HepG2 (cell line): Measurements from ENCODE around the gene ZBTB21. TPM values are rescaled to one million over a fixed set of nuclear protein-coding genes. Genes with fewer than 3 reads are reported as not detected.

Experiments
- ARID2 ChIP-seq: sonication (generic); formaldehyde crosslinking; IDR thresholded peaks from 2 replicates; pipeline ENCODE4 v1.8.1; 2022; ENCODE audit warnings: mild to moderate bottlenecking, missing genetic modification reagents, borderline replicate concordance
- HOXA7 ChIP-seq: sonication (generic); formaldehyde crosslinking; IDR thresholded peaks from 2 replicates; pipeline ENCODE4 v1.8.1; 2022; ENCODE audit warnings: mild to moderate bottlenecking, missing genetic modification reagents, moderate library complexity
- NFKB2 ChIP-seq: sonication (generic); formaldehyde crosslinking; IDR thresholded peaks from 2 replicates; pipeline ENCODE4 v1.4.0; 2020; ENCODE audit warnings: missing genetic modification reagents, borderline replicate concordance
- ZBTB40 ChIP-seq, 2 experiments: fragments of 450-650 bp in 1 of 2; sonication (generic) in 1 of 2; formaldehyde crosslinking in 1 of 2; IDR thresholded peaks; 2 replicates each; pipeline versions ENCODE4 v1.6.1 to v1.8.0; 2016 to 2022; ENCODE audit warnings: antibody characterized with exemption in 1 of 2, mild to moderate bottlenecking in 1 of 2, missing genetic modification reagents in 1 of 2
- polyA plus RNA-seq, 8 experiments: library from polyadenylated mRNA; depleted of rRNA in 3 of 8; stranded (reverse) in 7 of 8; unstranded in 1 of 8; fragments of >200 nt; fragmentation: Illumina TruSeq in 4 of 8; extraction: Trizol in 4 of 8; gene quantifications; 2 replicates each; pipeline versions ENCODE4 v1.2.1 to v1.2.3, GENCODE V29; 2011 to 2016; ENCODE audit warnings: low read depth in 4 of 8, missing spikeins in 1 of 8, mixed read lengths in 1 of 8; ENCODE audit not compliant: insufficient read depth in 1 of 8
- total RNA-seq, 5 experiments: library from RNA; depleted of rRNA; stranded (reverse); fragments of >200 nt; fragmentation: Illumina TruSeq; extraction: Trizol; gene quantifications; 2 replicates each; pipeline ENCODE4 v1.2.3, GENCODE V29; 2016; ENCODE audit warnings: low read depth in 1 of 5
- TF ChIP-seq, protein P1 (sequence below): sonication (generic); formaldehyde crosslinking; IDR thresholded peaks from 2 replicates; pipeline ENCODE4 v1.4.0; 2020; ENCODE audit warnings: missing genetic modification reagents

ZBTB21 gene
- total and polyA plus RNA-seq, 2 of the 13 experiments (the other 11 are each of a cell fraction or from before 2014, with no cell fraction given), result 4.5 to 6.1 TPM

DNA sequence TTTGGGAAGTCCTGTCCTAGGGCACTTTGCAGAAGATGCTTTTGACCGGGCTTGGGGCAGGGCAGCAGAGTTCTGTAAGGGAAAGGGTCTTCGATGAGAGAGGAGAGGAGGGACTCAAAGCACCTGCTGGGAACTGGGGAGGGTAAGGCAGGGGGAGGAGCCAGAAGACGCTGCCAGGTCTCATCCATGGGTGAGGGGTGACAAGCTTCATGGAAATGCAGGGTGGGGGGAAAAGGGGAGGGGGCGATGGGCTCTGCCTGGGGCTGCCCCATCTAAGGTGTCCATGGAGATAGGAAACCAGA, 35.5 kb downstream of the ZBTB21 start (continued):
- TF ChIP-seq ZBTB40 (IDR thresholded peaks at IDR 0.05), result no peak
- no peak for TF ChIP-seq ZBTB40 (CRISPR knock-in tag; IDR thresholded peaks at IDR 0.05)
- TF ChIP-seq ARID2 (CRISPR knock-in tag), result no peak
- TF ChIP-seq NFKB2 (CRISPR knock-in tag), result no peak
- TF ChIP-seq, protein P1, sequence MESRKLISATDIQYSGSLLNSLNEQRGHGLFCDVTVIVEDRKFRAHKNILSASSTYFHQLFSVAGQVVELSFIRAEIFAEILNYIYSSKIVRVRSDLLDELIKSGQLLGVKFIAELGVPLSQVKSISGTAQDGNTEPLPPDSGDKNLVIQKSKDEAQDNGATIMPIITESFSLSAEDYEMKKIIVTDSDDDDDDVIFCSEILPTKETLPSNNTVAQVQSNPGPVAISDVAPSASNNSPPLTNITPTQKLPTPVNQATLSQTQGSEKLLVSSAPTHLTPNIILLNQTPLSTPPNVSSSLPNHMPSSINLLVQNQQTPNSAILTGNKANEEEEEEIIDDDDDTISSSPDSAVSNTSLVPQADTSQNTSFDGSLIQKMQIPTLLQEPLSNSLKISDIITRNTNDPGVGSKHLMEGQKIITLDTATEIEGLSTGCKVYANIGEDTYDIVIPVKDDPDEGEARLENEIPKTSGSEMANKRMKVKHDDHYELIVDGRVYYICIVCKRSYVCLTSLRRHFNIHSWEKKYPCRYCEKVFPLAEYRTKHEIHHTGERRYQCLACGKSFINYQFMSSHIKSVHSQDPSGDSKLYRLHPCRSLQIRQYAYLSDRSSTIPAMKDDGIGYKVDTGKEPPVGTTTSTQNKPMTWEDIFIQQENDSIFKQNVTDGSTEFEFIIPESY, result no peak
- TF ChIP-seq HOXA7 (CRISPR knock-in tag), result no peak
